GM12878 (cell line): ENCODE results near the gene ZNF350. TPM values are rescaled to one million over a fixed set of nuclear protein-coding genes. Genes with fewer than 3 reads are reported as not detected.

Experiments
- ATAC-seq: fragments of 200-7000 bp; cut with Tn5 transposase; 3 replicates; pipeline ENCODE4 v1.9.1; 2020; ENCODE audit warnings: mild to moderate bottlenecking, moderate library complexity
- BruUV-seq: library from RNA; stranded (reverse); fragments of 400-500 nt; replicated peaks from 2 replicates; lab custom pipeline; 2021; lab: Mats Ljungman, UMichigan
- CTCF ChIA-PET: fragments of 300-600 bp; sonication (Branson Sonifier 250); formaldehyde crosslinking; extraction: SDS; loops from one replicate; lab custom pipeline; 2021; ENCODE audit warnings: inconsistent platforms; lab: Yijun Ruan, JAX
- POLR2A ChIA-PET: fragments of 350-600 bp; formaldehyde crosslinking; extraction: SDS; loops from one replicate; lab custom pipeline; 2021; ENCODE audit warnings: inconsistent platforms; lab: Charles Lee
- RAD21 ChIA-PET: fragments of 300-600 bp; sonication (Branson Sonifier 250); formaldehyde crosslinking; loops from one replicate; lab custom pipeline; 2023; ENCODE audit warnings: antibody characterized with exemption; ENCODE audit not compliant: unreplicated experiment; lab: Charles Lee
- SMC1A ChIA-PET: fragments of 300-600 bp; sonication (Branson Sonifier 250); formaldehyde crosslinking; loops from one replicate; lab custom pipeline; 2023; ENCODE audit not compliant: unreplicated experiment, uncharacterized antibody; lab: Charles Lee
- DNase-seq: peaks from one replicate; pipeline ENCODE4 v3.0.0-alpha.2; 2011; ENCODE audit warnings: low read depth, low spot score
- FAIRE-seq: peaks from 3 replicates; lab custom pipeline; 2011; peaks lifted over from hg19 to GRCh38; lab: Jason Lieb, UNC
- H2AFZ ChIP-seq: 2 replicates; pipeline ENCODE4 v1.6.0; 2011; ENCODE audit warnings: low read depth, low read length, control low read depth; ENCODE audit not compliant: control insufficient read depth
- H3K27ac ChIP-seq: 2 replicates; pipeline ENCODE4 v1.5.1; 2011; ENCODE audit warnings: control low read depth; ENCODE audit not compliant: control insufficient read depth, insufficient read depth
- H3K27me3 ChIP-seq, 2 experiments: replicated peaks in 1 of 2; 2 replicates each; pipeline versions ENCODE4 v1.6.0 to v1.6.1; 2011; ENCODE audit warnings: low read length in 1 of 2; ENCODE audit not compliant: control insufficient read depth in 2 of 2, insufficient read depth in 2 of 2
- H3K36me3 ChIP-seq, 2 experiments: 2 replicates each; pipeline ENCODE4 v1.5.1; 2011; ENCODE audit warnings: low read length in 1 of 2; ENCODE audit not compliant: control insufficient read depth in 2 of 2, insufficient read depth in 2 of 2
- H3K4me1 ChIP-seq: 2 replicates; pipeline ENCODE4 v1.6.1; 2011; ENCODE audit warnings: mild to moderate bottlenecking, low read length, moderate library complexity, mixed read lengths; ENCODE audit not compliant: control insufficient read depth, insufficient read depth
- H3K4me2 ChIP-seq: 2 replicates; pipeline ENCODE4 v1.6.0; 2011; ENCODE audit warnings: control low read depth; ENCODE audit not compliant: control insufficient read depth, insufficient read depth
- H3K4me3 ChIP-seq: fragments of 200-600 bp; sonication (generic); 2 replicates; pipeline ENCODE4 v1.5.1; 2016
- H3K79me2 ChIP-seq: 2 replicates; pipeline ENCODE4 v1.6.0; 2011; ENCODE audit warnings: low read length; ENCODE audit not compliant: control insufficient read depth, insufficient read depth
- H3K9ac ChIP-seq: 2 replicates; pipeline ENCODE4 v1.8.0; 2011; ENCODE audit warnings: low read length, control low read depth, mixed read lengths; ENCODE audit not compliant: control insufficient read depth, insufficient read depth
- H3K9me3 ChIP-seq: replicated peaks from 3 replicates; pipeline ENCODE4 v1.5.1; 2011; ENCODE audit warnings: mild to moderate bottlenecking, low read length; ENCODE audit not compliant: control insufficient read depth, insufficient read depth
- H4K20me1 ChIP-seq: 2 replicates; pipeline ENCODE4 v1.6.0; 2011; ENCODE audit not compliant: control insufficient read depth, insufficient read depth
- RFX5 ChIP-seq: IDR thresholded peaks from 2 replicates; pipeline ENCODE4 v1.6.1; 2011; ENCODE audit warnings: low read depth, low read length, improper control_type of control experiment
- WGBS: methylation state at CpG from one replicate; pipeline ENCODE4 v1.1.6; 2016; ENCODE audit warnings: low lambda C conversion rate; ENCODE audit not compliant: insufficient replicate concordance, insufficient coverage; ENCODE audit errors: missing lambda C conversion rate; 5-methylcytosine and 5-hydroxymethylcytosine counted together
- in situ Hi-C: fragments of 300-500 bp; cut with MboI; formaldehyde crosslinking; loops from 9 replicates; pipeline ENCODE4 v1.14.3; 2018; ENCODE audit warnings: mixed read lengths
- intact Hi-C: fragments of 100-400 bp; cut with micrococcal nuclease; formaldehyde crosslinking; loops from one replicate; pipeline ENCODE4 v1.14.2; 2022; ENCODE audit not compliant: unreplicated experiment
- polyA plus RNA-seq, 11 experiments: library from polyadenylated mRNA; depleted of rRNA in 4 of 11; unstranded in 6 of 11; stranded (reverse) in 5 of 11; fragments of >200 nt; fragmentation: Nextera tagmentation in 4 of 11; fragmentation: Illumina TruSeq in 1 of 11; extraction: Ambion mirVana in 4 of 11; extraction: Trizol in 1 of 11; gene quantifications; 1 replicate in 1 of 11; 2 replicates in 10 of 11; pipeline versions ENCODE4 v1.2.1 to v1.2.3, GENCODE V29; 2011 to 2016; ENCODE audit warnings: inconsistent platforms in 2 of 11, missing spikeins in 2 of 11, low read depth in 1 of 11
- total RNA-seq, 4 experiments: library from RNA; depleted of rRNA in 3 of 4; stranded (reverse); fragments of >200 nt in 3 of 4; fragmentation: Illumina TruSeq in 1 of 4; extraction: Trizol in 1 of 4; gene quantifications; 2 replicates each; pipeline versions ENCODE4 v1.2.1 to v1.2.3, GENCODE V29; 2013 to 2021
- TF ChIP-seq, protein P1 (sequence below): fragments of 450-650 bp; IDR thresholded peaks from 2 replicates; pipeline ENCODE4 v1.6.1; 2016; ENCODE audit warnings: mild to moderate bottlenecking, moderate library complexity, borderline replicate concordance

The ZNF350 gene
- total and polyA plus RNA-seq, 10 of the 15 experiments (the other 5 are each of a cell fraction or from before 2014, with no cell fraction given) = 6.4 to 11.8 (median 10.0) TPM

DNA sequence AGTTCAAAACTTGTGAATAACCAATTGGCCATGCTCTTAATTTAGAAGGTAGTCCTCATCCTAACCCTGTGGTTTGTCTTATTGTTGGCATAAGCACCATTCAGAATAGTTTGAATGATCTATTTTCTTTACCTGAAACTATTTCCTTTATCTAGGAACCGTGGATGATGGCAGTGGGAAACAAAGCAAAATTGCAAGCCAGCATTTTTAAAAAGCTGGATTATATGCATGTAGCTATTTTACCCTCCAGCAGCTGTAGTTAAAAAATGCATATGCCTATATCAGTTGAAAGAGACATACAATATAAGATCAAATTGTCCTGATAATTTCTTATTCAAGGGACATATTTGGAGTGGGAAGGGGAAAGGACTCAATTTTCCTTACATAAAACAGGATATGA, 40.0 kb downstream of the ZNF350 start:
- intact Hi-C loops = no loop called here
- in situ Hi-C loops = no loop called here
- ChIA-PET CTCF (no interaction called here), SMC1A (no interaction called here), POLR2A (no interaction called here), RAD21 (no interaction called here)
- no peak for ATAC-seq
- Histone ChIP-seq H2AFZ (no peak overlapping the region), H3K4me1 (no peaks in the 10 kb centered on the region), H3K4me2 (no peak overlapping the region), H3K27me3 (no peaks in the 10 kb centered on the region), H3K9me3 (peaks cover 38% of the 10 kb centered on the region), H3K4me3 (no peak overlapping the region), H4K20me1 (no peaks in the 10 kb centered on the region), H3K79me2 (no peaks in the 10 kb centered on the region), H3K36me3 (peaks cover 0 to 20% of the 10 kb centered on the region in 2 experiments; a peak in 2 of 4 replicates), H3K27ac (no peak overlapping the region), H3K9ac (no peak overlapping the region)
- DNase-seq = no peak
- no peak for TF ChIP-seq RFX5
- TF ChIP-seq, protein P1, sequence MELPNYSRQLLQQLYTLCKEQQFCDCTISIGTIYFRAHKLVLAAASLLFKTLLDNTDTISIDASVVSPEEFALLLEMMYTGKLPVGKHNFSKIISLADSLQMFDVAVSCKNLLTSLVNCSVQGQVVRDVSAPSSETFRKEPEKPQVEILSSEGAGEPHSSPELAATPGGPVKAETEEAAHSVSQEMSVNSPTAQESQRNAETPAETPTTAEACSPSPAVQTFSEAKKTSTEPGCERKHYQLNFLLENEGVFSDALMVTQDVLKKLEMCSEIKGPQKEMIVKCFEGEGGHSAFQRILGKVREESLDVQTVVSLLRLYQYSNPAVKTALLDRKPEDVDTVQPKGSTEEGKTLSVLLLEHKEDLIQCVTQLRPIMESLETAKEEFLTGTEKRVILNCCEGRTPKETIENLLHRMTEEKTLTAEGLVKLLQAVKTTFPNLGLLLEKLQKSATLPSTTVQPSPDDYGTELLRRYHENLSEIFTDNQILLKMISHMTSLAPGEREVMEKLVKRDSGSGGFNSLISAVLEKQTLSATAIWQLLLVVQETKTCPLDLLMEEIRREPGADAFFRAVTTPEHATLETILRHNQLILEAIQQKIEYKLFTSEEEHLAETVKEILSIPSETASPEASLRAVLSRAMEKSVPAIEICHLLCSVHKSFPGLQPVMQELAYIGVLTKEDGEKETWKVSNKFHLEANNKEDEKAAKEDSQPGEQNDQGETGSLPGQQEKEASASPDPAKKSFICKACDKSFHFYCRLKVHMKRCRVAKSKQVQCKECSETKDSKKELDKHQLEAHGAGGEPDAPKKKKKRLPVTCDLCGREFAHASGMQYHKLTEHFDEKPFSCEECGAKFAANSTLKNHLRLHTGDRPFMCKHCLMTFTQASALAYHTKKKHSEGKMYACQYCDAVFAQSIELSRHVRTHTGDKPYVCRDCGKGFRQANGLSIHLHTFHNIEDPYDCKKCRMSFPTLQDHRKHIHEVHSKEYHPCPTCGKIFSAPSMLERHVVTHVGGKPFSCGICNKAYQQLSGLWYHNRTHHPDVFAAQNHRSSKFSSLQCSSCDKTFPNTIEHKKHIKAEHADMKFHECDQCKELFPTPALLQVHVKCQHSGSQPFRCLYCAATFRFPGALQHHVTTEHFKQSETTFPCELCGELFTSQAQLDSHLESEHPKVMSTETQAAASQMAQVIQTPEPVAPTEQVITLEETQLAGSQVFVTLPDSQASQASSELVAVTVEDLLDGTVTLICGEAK = no peak
- no TSS peak for BruUV-seq
- no peak for FAIRE-seq
- WGBS = 5% methylated on average over 1 of the region's 1 CpG
